Spleen (tissue), 11 donors: ENCODE measurements around the gene MAL. TPM values are rescaled to one million over a fixed set of nuclear protein-coding genes. Genes with fewer than 3 reads are reported as not detected.

Source experiments
- DNase-seq: peaks from one replicate; pipeline ENCODE4 v3.0.0-alpha.2; 2020
- H3K27ac ChIP-seq, 8 donors: fragments of 200-600 bp; sonication (generic) in 7 of 8; 1 replicate in 4 of 8; 2 replicates in 4 of 8; pipeline versions ENCODE4 v1.5.0 to v1.8.0; 2016 to 2021; ENCODE audit warnings: inconsistent platforms in 4 of 8, mild to moderate bottlenecking in 4 of 8, moderate library complexity in 1 of 8
- H3K27me3 ChIP-seq, 7 donors: fragments of 200-600 bp; sonication (generic) in 6 of 7; replicated peaks in 1 of 7; 1 replicate in 4 of 7; 2 replicates in 3 of 7; pipeline versions ENCODE4 v1.5.0 to v1.8.0; 2016 to 2021; ENCODE audit warnings: inconsistent platforms in 3 of 7, mild to moderate bottlenecking in 1 of 7
- H3K36me3 ChIP-seq, 6 donors: fragments of 200-600 bp; sonication (generic) in 5 of 6; 1 replicate in 4 of 6; 2 replicates in 2 of 6; pipeline versions ENCODE4 v1.5.0 to v1.8.0; 2016 to 2021; ENCODE audit warnings: inconsistent platforms in 2 of 6
- H3K4me1 ChIP-seq, 6 donors: fragments of 200-600 bp; sonication (generic) in 5 of 6; 1 replicate in 3 of 6; 2 replicates in 3 of 6; pipeline versions ENCODE4 v1.5.0 to v1.8.0; 2016 to 2021; ENCODE audit warnings: inconsistent platforms in 3 of 6
- H3K4me3 ChIP-seq, 8 donors: fragments of 200-600 bp; sonication (generic) in 7 of 8; 1 replicate in 4 of 8; 2 replicates in 4 of 8; pipeline versions ENCODE4 v1.5.0 to v1.8.0; 2016 to 2021; ENCODE audit warnings: inconsistent platforms in 4 of 8, mild to moderate bottlenecking in 4 of 8, moderate library complexity in 2 of 8
- H3K9me3 ChIP-seq, 8 donors: fragments of 200-600 bp; sonication (generic) in 7 of 8; 1 replicate in 4 of 8; 2 replicates in 4 of 8; pipeline versions ENCODE4 v1.5.0 to v1.8.0; 2016 to 2021; ENCODE audit warnings: inconsistent platforms in 4 of 8
- POLR2A ChIP-seq, 3 donors: fragments of 450-650 bp; IDR thresholded peaks; one replicate each; pipeline ENCODE4 v1.5.1; 2017; ENCODE audit warnings: antibody characterized with exemption in 3 of 3, mild to moderate bottlenecking in 1 of 3
- POLR2AphosphoS5 ChIP-seq, 3 donors: sonication (generic); formaldehyde crosslinking; IDR thresholded peaks; one replicate each; pipeline ENCODE4 v1.5.1; 2017; ENCODE audit warnings: antibody characterized with exemption in 3 of 3
- WGBS, 5 donors: extraction: QIAGEN DNeasy Blood & Tissue Kit in 3 of 5; methylation state at CpG; one replicate each; pipeline versions ENCODE4 v1.1.5 to v1.1.7; 2013 to 2018; 5-methylcytosine and 5-hydroxymethylcytosine counted together
- intact Hi-C: fragments of 100-400 bp; cut with DNase I; formaldehyde crosslinking; loops from one replicate; pipeline ENCODE4 v1.15.0; 2023; ENCODE audit warnings: low total_unique reads
- polyA plus RNA-seq, 3 donors: library from polyadenylated mRNA; stranded (reverse); fragments of 200-250 nt; gene quantifications; one replicate each; pipeline ENCODE4 v1.2.1, GENCODE V29; 2013
- total RNA-seq, 7 donors: library from RNA; depleted of rRNA in 3 of 7; stranded (reverse); fragments of >200 nt in 3 of 7; fragmentation: NEBNext Ultra II Directional in 4 of 7; extraction: Animal tissue kit (Norgen Biotek cat#: 25700) in 4 of 7; gene quantifications; one replicate each; pipeline versions ENCODE4 v1.1.0 to v1.2.1, GENCODE V29; 2016 to 2021
- TF ChIP-seq, protein P1 (sequence below), 11 experiments: fragments of 200-600 bp in 7 of 11; fragments of 450-650 bp in 4 of 11; sonication (generic) in 4 of 11; IDR thresholded peaks in 8 of 11; conservative IDR thresholded peaks in 3 of 11; 1 replicate in 7 of 11; 2 replicates in 4 of 11; pipeline versions ENCODE4 v1.4.0 to v1.8.0; 2016 to 2021; ENCODE audit warnings: antibody characterized with exemption in 11 of 11, inconsistent platforms in 4 of 11, mild to moderate bottlenecking in 1 of 11
- donor health status: healthy with polysubstance abuse.
- donor health status: DM: no; HTN: no; CAD: no; lungs with moderate emphysema.
- donor health status: DM: no; HTN: no; CAD: no.
- donor health status: Bipolar disorder and iron deficiency.
- donor health status: healthy.
- donor health status: DM: no; HTN: no; CAD: no.
- donor health status: DM: yes; HTN: yes; CAD: no.

MAL gene
- total and polyA plus RNA-seq, 10 donors, result 4.7 to 18.8 (median 8.7) TPM

- 19 to 32% (median 28%) methylated on average over 3 of the region's 3 CpGs for WGBS, 5 donors
- H3K4me3 ChIP-seq, result no peak overlapping the region
- intact Hi-C loops, result no loop called here
- no peak for DNase-seq
- no peak overlapping the region for H3K27ac ChIP-seq
- H3K9me3 ChIP-seq, result no peaks in the 10 kb centered on the region
- no peaks in the 10 kb centered on the region for H3K36me3 ChIP-seq
- TF ChIP-seq POLR2AphosphoS5 (IDR thresholded peaks at IDR 0.05) (no peak), POLR2A (IDR thresholded peaks at IDR 0.05) (no peak)
- TF ChIP-seq, protein P1, sequence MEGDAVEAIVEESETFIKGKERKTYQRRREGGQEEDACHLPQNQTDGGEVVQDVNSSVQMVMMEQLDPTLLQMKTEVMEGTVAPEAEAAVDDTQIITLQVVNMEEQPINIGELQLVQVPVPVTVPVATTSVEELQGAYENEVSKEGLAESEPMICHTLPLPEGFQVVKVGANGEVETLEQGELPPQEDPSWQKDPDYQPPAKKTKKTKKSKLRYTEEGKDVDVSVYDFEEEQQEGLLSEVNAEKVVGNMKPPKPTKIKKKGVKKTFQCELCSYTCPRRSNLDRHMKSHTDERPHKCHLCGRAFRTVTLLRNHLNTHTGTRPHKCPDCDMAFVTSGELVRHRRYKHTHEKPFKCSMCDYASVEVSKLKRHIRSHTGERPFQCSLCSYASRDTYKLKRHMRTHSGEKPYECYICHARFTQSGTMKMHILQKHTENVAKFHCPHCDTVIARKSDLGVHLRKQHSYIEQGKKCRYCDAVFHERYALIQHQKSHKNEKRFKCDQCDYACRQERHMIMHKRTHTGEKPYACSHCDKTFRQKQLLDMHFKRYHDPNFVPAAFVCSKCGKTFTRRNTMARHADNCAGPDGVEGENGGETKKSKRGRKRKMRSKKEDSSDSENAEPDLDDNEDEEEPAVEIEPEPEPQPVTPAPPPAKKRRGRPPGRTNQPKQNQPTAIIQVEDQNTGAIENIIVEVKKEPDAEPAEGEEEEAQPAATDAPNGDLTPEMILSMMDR (IDR thresholded peaks at IDR 0.05 in 8 of 11, conservative IDR thresholded peaks at IDR 0.05 in 3 of 11), result no peak
- H3K4me1 ChIP-seq, result no peaks in the 10 kb centered on the region
- peaks cover 0 to 52% (median 8%) of the 10 kb centered on the region in 7 donors for H3K27me3 ChIP-seq
These were observed 42.8 kb upstream of the MAL start for GRCh38 chr2:94982675-94983074.

DNA sequence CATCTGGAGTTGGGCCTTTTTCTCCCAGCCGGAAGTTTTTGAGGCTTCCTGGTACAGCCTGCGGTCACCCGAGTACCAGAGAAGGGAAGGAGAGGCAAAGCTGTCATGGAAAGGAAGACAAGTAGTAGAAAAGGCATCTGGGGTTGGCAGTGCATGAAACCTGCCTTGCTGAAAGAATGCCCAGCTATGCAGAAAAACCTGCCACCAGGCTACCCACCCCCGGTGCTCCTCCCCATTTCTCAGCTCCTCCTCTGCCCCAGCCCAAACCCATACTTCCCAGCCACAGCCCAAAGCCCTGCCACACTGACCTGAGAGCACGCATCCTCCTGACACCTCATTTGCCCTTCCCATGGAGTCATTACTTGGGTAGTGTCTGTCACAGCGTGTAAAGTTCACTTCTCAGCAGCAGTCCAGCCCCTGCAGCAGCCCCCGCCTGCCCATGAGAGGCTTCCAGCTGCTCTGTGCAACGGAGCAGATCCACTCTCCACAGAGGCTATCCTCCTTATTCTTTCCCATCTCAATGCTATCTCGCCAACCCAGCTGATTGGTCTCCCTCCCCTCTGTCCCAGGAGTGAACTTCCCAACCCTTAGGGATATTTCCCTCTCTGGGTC, 40.4 kb upstream of the MAL start:
- 53 to 72% (median 60%) methylated on average over 9 of the region's 9 CpGs for WGBS, 5 donors
- H3K9me3 ChIP-seq, result no peaks in the 10 kb centered on the region
- TF ChIP-seq POLR2A (IDR thresholded peaks at IDR 0.05), result no peak
- TF ChIP-seq, protein P1 (IDR thresholded peaks at IDR 0.05 in 8 of 11, conservative IDR thresholded peaks at IDR 0.05 in 3 of 11), result no peak
- TF ChIP-seq POLR2AphosphoS5 (IDR thresholded peaks at IDR 0.05), result no peak
- intact Hi-C loops, result no loop called here
- H3K27me3 ChIP-seq, result peaks cover 0 to 59% (median 8%) of the 10 kb centered on the region in 7 donors
- no peaks in the 10 kb centered on the region for H3K4me1 ChIP-seq
- no peak for DNase-seq
- H3K4me3 ChIP-seq, result no peak overlapping the region
- H3K36me3 ChIP-seq, result no peaks in the 10 kb centered on the region
- H3K27ac ChIP-seq, result no peak overlapping the region

GRCh38 chr2:94985636-94986035, 39.9 kb upstream of the MAL start:
- H3K4me3 ChIP-seq, result no peak overlapping the region
- intact Hi-C loops, result no loop called here
- no peaks in the 10 kb centered on the region for H3K36me3 ChIP-seq
- 76 to 88% (median 80%) methylated on average over 5 of the region's 5 CpGs for WGBS, 5 donors
- peaks cover 0 to 55% (median 8%) of the 10 kb centered on the region in 7 donors for H3K27me3 ChIP-seq
- no peaks in the 10 kb centered on the region for H3K4me1 ChIP-seq
- no peaks in the 10 kb centered on the region for H3K9me3 ChIP-seq
- TF ChIP-seq, protein P1 (IDR thresholded peaks at IDR 0.05 in 8 of 11, conservative IDR thresholded peaks at IDR 0.05 in 3 of 11), result no peak
- no peak for TF ChIP-seq POLR2A (IDR thresholded peaks at IDR 0.05)
- TF ChIP-seq POLR2AphosphoS5 (IDR thresholded peaks at IDR 0.05), result no peak
- DNase-seq, result no peak
- no peak overlapping the region for H3K27ac ChIP-seq

GRCh38 chr2:94986392-94986963, 39.0 kb upstream of the MAL start:
- no peak overlapping the region for H3K4me3 ChIP-seq
- H3K9me3 ChIP-seq, result no peaks in the 10 kb centered on the region
- H3K27ac ChIP-seq, result no peak overlapping the region
- no peak for DNase-seq
- no peaks in the 10 kb centered on the region for H3K4me1 ChIP-seq
- H3K36me3 ChIP-seq, result no peaks in the 10 kb centered on the region
- peaks cover 0 to 46% (median 8%) of the 10 kb centered on the region in 7 donors for H3K27me3 ChIP-seq
- TF ChIP-seq, protein P1 (IDR thresholded peaks at IDR 0.05 in 8 of 11, conservative IDR thresholded peaks at IDR 0.05 in 3 of 11), result peak in 9 of 11 experiments; percentile 16 to 61 (median 50)
- TF ChIP-seq POLR2AphosphoS5 (IDR thresholded peaks at IDR 0.05) (no peak), POLR2A (IDR thresholded peaks at IDR 0.05) (no peak)
- 62 to 80% (median 73%) methylated on average over 3 of the region's 3 CpGs for WGBS, 5 donors
- intact Hi-C loops, result no loop called here
